Coronary artery (tissue), 2 donors: ENCODE results near the gene FKBP6.
"Not testable (repeated sequence)": the region's sequence is repeated elsewhere in the genome, so short reads cannot be mapped to it uniquely, and the experiment has no call there.

ENCODE experiments used
- DNase-seq: peaks from one replicate; pipeline ENCODE4 v3.0.0-alpha.2; 2017; ENCODE audit warnings: low spot score
- H3K27ac ChIP-seq, 2 donors: fragments of 200-600 bp; sonication (generic); one replicate each; pipeline ENCODE4 v1.5.1; 2016 to 2019
- H3K4me3 ChIP-seq: fragments of 200-600 bp; sonication (generic); 2 replicates; pipeline ENCODE4 v1.5.1; 2016; ENCODE audit warnings: mild to moderate bottlenecking, moderate library complexity
- TF ChIP-seq, protein P1 (sequence below): fragments of 200-600 bp; sonication (generic); IDR thresholded peaks from one replicate; pipeline ENCODE4 v1.5.1; 2019; ENCODE audit warnings: antibody characterized with exemption

Gene FKBP6

DNA sequence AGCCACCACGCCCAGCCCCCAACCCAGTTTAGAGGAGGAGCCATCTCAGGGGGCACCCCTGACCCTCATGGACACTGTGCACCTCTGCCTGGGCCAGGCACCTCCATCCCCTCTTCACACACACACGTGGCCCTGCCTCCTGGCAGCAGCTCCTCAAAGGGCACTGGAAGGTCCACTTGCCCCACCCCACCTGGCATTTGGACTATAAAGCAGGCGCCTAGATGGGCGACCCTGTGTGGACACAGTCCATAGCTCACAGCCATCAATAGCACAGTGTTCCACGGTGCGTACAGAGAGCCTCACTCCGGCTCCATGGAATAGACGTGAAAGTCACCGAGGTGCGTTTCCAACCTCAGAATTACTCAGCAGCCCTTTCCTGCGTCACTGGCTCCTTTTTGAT lies 41.0 kb downstream of the FKBP6 start:
- DNase-seq = no peak
- H3K4me3 ChIP-seq = no peak overlapping the region
- TF ChIP-seq, protein P1, sequence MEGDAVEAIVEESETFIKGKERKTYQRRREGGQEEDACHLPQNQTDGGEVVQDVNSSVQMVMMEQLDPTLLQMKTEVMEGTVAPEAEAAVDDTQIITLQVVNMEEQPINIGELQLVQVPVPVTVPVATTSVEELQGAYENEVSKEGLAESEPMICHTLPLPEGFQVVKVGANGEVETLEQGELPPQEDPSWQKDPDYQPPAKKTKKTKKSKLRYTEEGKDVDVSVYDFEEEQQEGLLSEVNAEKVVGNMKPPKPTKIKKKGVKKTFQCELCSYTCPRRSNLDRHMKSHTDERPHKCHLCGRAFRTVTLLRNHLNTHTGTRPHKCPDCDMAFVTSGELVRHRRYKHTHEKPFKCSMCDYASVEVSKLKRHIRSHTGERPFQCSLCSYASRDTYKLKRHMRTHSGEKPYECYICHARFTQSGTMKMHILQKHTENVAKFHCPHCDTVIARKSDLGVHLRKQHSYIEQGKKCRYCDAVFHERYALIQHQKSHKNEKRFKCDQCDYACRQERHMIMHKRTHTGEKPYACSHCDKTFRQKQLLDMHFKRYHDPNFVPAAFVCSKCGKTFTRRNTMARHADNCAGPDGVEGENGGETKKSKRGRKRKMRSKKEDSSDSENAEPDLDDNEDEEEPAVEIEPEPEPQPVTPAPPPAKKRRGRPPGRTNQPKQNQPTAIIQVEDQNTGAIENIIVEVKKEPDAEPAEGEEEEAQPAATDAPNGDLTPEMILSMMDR = no peak
- no peak overlapping the region for H3K27ac ChIP-seq

DNA sequence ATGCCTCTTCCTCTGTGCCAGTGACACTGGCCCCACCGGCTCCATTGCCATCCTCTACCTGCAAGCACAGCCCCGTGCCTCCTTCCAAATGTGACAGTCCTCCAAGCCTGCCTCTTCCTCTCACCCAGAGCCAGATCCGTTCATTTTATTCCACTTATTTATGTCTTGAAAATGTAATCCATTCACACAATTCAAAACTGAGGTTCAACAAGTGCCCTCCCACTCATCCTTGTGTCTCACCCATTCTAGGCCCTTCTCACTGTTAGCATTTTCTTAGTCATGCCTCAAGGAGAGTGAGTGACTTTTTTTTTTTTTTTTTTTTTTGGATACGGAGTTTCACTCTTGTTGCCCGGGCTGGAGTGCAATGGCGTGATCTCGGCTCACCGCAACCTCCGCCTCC lies 41.7 kb downstream of the FKBP6 start:
- no peak for DNase-seq
- H3K27ac ChIP-seq = no peak overlapping the region
- TF ChIP-seq, protein P1 = no peak
- H3K4me3 ChIP-seq = no peak overlapping the region

DNA sequence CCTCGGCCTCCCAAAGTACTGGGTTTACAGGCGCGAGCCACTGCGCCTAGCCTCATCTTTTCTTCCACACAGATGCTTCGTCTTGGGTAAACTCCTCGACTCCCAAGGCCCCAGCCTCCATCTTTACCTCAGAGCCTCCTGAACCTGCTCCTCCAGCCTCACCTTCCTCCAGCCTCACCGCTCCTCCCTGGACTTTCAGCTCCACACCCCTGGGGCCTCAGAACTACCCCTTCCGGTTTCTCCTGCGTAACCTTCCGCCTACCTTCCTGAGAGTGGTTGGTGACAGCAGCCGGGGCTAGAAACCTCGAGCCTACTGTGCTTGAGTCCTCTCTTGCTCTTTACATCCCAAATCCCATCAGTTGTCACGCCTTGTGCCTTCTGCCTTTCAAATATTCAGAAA lies 45.8 kb downstream of the FKBP6 start:
- TF ChIP-seq, protein P1 = no peak
- Histone ChIP-seq H3K4me3 (no peak overlapping the region), H3K27ac (no peak overlapping the region)
- DNase-seq = no peak

DNA sequence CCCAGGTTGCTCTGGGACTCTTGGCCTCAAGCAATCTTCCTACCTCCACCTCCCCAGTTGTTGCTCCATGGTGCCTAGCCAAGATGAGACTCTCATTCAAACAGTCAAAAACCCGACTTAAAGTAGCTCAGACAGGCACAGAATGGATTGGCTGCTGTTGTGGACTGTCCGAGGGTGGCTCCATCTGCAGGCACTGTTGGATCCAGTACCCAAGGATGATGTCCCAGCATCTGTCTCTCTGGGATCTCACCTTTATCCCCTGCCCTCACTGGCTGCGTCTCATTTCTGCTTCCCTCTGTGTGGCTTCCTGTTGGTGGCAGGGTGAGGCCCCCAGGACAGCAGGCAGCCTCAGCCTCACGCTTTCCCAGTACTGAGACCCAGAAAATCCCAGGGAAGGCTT lies 48.3 kb downstream of the FKBP6 start:
- H3K4me3 ChIP-seq, DNase-seq, H3K27ac ChIP-seq: not testable (repeated sequence)

DNA sequence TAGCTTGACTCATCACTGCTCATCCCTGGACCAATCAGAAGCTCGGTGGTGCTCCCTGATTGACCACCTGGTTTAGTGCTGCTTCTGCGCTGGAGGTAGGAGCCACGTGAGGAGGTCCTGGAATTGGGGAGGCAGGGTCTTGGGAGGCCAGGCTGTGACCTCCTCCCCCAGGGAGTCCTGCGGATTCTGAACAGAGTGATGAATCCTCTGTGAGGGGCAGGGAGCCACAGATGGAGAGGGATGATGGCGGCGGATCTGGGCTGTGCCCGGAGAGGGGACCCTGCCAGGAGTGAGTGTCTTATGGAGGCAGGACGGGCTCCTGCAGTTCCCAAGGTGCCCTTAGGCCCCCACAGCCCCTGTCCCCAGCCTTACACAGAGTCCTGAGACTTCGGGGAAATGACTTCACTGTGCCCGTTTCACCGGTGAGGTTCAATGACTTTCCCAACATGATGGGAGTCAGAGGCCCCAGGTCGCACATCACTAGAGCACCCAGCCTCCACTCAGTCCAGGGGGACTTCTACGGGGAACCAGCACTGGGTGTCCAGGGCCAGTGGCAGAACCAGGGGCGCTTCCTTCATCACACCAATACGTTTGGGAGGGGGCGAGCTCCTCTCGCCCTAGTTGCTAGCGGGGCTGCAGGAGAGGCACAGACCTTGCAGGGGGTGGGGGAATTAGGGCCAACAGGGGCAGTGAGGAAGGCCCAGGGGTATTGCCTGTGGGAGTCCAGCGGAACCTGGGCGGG lies 48.9 kb downstream of the FKBP6 start:
- H3K4me3 ChIP-seq = peak overlapping the region; percentile 45
- no peak overlapping the region for H3K27ac ChIP-seq
- TF ChIP-seq, protein P1 = no peak
- no peak for DNase-seq

DNA sequence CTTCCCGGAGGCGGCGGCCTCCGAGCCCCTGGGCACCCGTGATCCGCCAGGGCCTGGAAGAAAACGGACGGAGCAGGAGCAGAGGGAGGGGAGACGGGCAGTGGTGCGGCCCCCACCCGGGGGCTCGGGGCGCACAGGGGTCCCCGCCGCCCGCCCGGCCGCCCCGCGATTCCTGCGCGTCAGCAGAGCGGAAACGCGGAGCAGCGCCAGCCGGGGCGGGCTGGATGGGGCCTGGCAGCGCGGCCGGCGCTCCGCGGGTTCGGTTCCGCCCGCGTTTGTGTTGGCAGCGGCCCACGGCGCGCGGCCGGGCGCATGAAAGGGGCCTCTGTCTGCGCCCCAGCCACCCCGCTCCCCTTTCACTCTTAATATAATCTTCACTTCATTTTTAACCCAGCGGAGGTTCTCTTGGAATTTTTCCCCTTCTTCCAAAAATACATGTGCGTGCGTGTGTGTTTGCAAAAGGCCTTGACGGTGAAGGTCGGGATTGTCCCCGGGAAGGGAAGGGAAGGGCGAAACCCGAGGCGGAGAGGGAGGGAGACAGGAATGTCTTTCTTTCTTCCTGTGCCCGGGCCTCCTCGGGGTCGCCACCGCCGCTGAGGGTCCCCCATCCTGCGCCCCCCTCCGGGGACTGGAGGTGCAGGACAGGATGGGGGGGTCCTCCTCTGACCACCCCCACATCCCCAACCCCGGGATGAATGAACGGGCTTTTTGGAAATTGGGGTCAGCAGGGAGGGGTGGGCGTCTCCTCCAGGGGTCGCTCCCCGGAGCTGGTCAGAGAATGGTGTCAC lies 49.6 kb downstream of the FKBP6 start:
- DNase-seq = not testable (repeated sequence)
- H3K4me3 ChIP-seq = peak overlapping the region; percentile 45

DNA sequence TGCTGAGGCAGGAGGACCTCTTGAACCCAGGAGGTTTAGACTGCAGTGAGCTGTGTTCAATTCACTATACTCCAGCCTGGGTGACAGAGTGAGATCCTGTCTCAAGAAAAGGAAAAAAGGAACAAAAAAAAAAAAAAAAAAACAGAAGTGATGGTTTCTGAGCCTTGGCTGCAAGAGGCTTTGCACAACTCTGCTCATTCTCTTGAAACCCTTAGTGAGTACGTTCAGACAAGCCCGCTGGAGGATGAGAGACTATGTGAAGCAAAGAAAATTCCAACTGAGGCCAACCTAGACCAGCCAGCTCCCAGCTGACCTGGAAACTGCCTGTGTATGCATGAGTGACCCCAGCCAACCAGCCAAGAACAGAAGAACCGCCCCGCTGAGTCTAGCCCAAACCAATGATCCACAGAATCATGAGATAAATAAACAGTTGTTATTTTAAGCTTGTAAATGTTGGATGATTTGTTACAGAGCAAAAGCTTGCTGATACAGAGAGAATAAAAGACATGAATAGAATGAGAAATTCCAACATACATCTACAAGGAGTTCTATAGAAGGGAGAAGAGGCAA lies 55.1 kb downstream of the FKBP6 start:
- DNase-seq = no peak
- H3K4me3 ChIP-seq = no peak overlapping the region
- no peak overlapping the region for H3K27ac ChIP-seq
- TF ChIP-seq, protein P1 = no peak

More for the DNA sequence above, 49.6 kb downstream of the FKBP6 start:
- H3K27ac ChIP-seq = not testable (repeated sequence)
